Sigmoid colon (tissue), 7 donors: Measurements from ENCODE around the gene PHOX2A. TPM values are rescaled to one million over a fixed set of nuclear protein-coding genes. Genes with fewer than 3 reads are reported as not detected.

ENCODE experiments used
- DNase-seq: peaks from one replicate; pipeline ENCODE4 v3.0.0-alpha.2; 2019
- H3K27ac ChIP-seq, 4 donors: fragments of 200-600 bp; sonication (generic); one replicate each; pipeline ENCODE4 v1.5.1; 2016 to 2019; ENCODE audit warnings: mild to moderate bottlenecking in 1 of 4
- H3K27me3 ChIP-seq, 3 donors: fragments of 200-600 bp; sonication (generic); one replicate each; pipeline ENCODE4 v1.5.1; 2019; ENCODE audit warnings: mild to moderate bottlenecking in 1 of 3
- H3K36me3 ChIP-seq, 4 donors: fragments of 200-600 bp; sonication (generic); one replicate each; pipeline ENCODE4 v1.5.1; 2016 to 2019
- H3K4me1 ChIP-seq, 4 donors: fragments of 200-600 bp; sonication (generic); one replicate each; pipeline ENCODE4 v1.5.1; 2017 to 2019
- H3K4me3 ChIP-seq, 4 donors: fragments of 200-600 bp; sonication (generic); one replicate each; pipeline ENCODE4 v1.5.1; 2017 to 2019; ENCODE audit warnings: mild to moderate bottlenecking in 2 of 4, moderate library complexity in 1 of 4
- H3K9me3 ChIP-seq, 4 donors: fragments of 200-600 bp in 3 of 4; sonication (generic) in 3 of 4; one replicate each; pipeline versions ENCODE4 v1.5.1 to v1.6.1; 2013 to 2019
- CTCF ChIP-seq, 4 experiments: fragments of 450-650 bp in 3 of 4; fragments of 200-600 bp in 1 of 4; IDR thresholded peaks; one replicate each; pipeline ENCODE4 v1.5.1; 2016 to 2019; ENCODE audit warnings: antibody characterized with exemption in 4 of 4, mild to moderate bottlenecking in 3 of 4, moderate library complexity in 2 of 4
- EP300 ChIP-seq, 4 donors: sonication (generic); formaldehyde crosslinking; IDR thresholded peaks; one replicate each; pipeline ENCODE4 v1.6.1; 2017; ENCODE audit warnings: antibody characterized with exemption in 4 of 4
- POLR2A ChIP-seq, 2 donors: fragments of 450-650 bp; IDR thresholded peaks; one replicate each; pipeline ENCODE4 v1.6.1; 2016; ENCODE audit warnings: antibody characterized with exemption in 2 of 2, mild to moderate bottlenecking in 2 of 2, moderate library complexity in 2 of 2
- POLR2AphosphoS5 ChIP-seq, 4 donors: sonication (generic); formaldehyde crosslinking; IDR thresholded peaks; one replicate each; pipeline ENCODE4 v1.6.1; 2017; ENCODE audit warnings: antibody characterized with exemption in 4 of 4
- WGBS, 2 donors: extraction: QIAGEN DNeasy Blood & Tissue Kit; methylation state at CpG; one replicate each; pipeline ENCODE4 v1.1.7; 2013; 5-methylcytosine and 5-hydroxymethylcytosine counted together
- intact Hi-C: fragments of 100-400 bp; cut with DNase I; formaldehyde crosslinking; loops from one replicate; pipeline ENCODE4 v1.15.1; 2023
- polyA plus RNA-seq, 3 donors: library from polyadenylated mRNA; stranded (reverse); fragments of 200-250 nt; gene quantifications; one replicate each; pipeline ENCODE4 v1.2.3, GENCODE V29; 2013
- total RNA-seq, 4 donors: library from RNA; depleted of rRNA; stranded (reverse); fragments of >200 nt; gene quantifications; one replicate each; pipeline ENCODE4 v1.1.0, GENCODE V29; 2016
- donor health status: healthy with polysubstance abuse.
- donor health status: Bipolar disorder and iron deficiency.
- donor health status: healthy.

Gene PHOX2A
- total and polyA plus RNA-seq, 7 donors = 0.41 to 2.9 (median 1.2) TPM; not detected in 3

DNA sequence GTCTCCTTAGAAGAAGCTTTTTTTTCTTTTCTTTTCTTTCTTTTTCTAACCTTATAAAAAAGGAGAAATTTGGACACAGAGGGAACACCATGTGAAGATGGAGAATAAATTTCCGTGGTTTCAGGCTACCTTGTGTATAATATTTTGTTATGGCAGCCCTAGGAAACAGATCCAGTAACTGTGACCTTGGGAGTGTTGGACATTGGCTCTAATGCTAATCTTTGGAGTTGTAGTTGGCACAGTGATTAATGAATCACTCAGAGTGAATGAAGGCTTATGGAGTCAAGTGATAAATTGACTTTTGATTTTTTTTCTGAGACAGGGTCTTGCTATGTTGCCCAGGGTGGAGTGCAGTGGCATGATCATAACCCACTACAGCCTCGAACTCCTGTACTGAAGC lies 15.5 kb upstream of the PHOX2A start:
- no peaks in the 10 kb centered on the region for H3K4me1 ChIP-seq
- TF ChIP-seq POLR2A (IDR thresholded peaks at IDR 0.05) (no peak), EP300 (IDR thresholded peaks at IDR 0.05) (no peak), CTCF (IDR thresholded peaks at IDR 0.05) (no peak), POLR2AphosphoS5 (IDR thresholded peaks at IDR 0.05) (no peak)
- DNase-seq = no peak
- no peaks in the 10 kb centered on the region for H3K9me3 ChIP-seq
- no peak overlapping the region for H3K27ac ChIP-seq
- H3K27me3 ChIP-seq = no peaks in the 10 kb centered on the region
- intact Hi-C loops = no loop called here
- no peaks in the 10 kb centered on the region for H3K36me3 ChIP-seq
- 85 to 87% methylated on average over 2 of the region's 2 CpGs for WGBS, 2 donors
- H3K4me3 ChIP-seq = no peak overlapping the region

DNA sequence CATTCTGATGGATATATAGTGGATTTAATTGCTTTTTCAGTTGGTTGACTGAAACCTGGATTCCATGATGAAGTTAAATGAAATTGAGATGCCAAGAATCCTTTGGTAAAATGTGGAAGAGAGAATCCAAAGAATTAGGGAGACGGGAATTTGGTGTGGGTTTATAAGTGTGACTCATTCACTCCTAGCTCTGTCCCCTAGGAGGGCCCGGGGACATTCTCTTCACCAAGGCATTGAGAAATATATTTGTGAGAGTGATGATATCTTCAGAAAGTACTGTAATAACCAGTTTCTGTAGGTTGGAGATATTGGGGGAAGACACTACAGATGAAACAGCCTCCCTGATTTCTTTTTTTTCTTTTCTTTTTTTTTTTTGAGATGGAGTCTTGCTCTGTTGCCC lies 13.6 kb upstream of the PHOX2A start:
- Histone ChIP-seq H3K9me3 (no peaks in the 10 kb centered on the region), H3K27ac (no peak overlapping the region), H3K4me3 (no peak overlapping the region), H3K36me3 (no peaks in the 10 kb centered on the region), H3K27me3 (peaks cover 0 to 4% (median 0%) of the 10 kb centered on the region in 3 donors), H3K4me1 (no peaks in the 10 kb centered on the region)
- 80 to 90% methylated on average over 2 of the region's 2 CpGs for WGBS, 2 donors
- intact Hi-C loops = no loop called here
- no peak for DNase-seq
- TF ChIP-seq CTCF (IDR thresholded peaks at IDR 0.05) (no peak), POLR2AphosphoS5 (IDR thresholded peaks at IDR 0.05) (no peak), POLR2A (IDR thresholded peaks at IDR 0.05) (no peak), EP300 (IDR thresholded peaks at IDR 0.05) (no peak)

- DNase-seq = no peak
- H3K4me1 ChIP-seq = no peaks in the 10 kb centered on the region
- intact Hi-C loops = no loop called here
- H3K36me3 ChIP-seq = no peaks in the 10 kb centered on the region
- H3K9me3 ChIP-seq = no peaks in the 10 kb centered on the region
- WGBS, 2 donors = 85 to 91% methylated on average over 5 of the region's 5 CpGs
- TF ChIP-seq CTCF (IDR thresholded peaks at IDR 0.05) (no peak), EP300 (IDR thresholded peaks at IDR 0.05) (no peak)
- peaks cover 0 to 17% (median 0%) of the 10 kb centered on the region in 3 donors for H3K27me3 ChIP-seq
- H3K4me3 ChIP-seq = no peak overlapping the region
- no peak overlapping the region for H3K27ac ChIP-seq
Measured at GRCh38 chr11:72254299-72254993, 10.5 kb upstream of the PHOX2A start.

- TF ChIP-seq EP300 (IDR thresholded peaks at IDR 0.05) = no peak
- no peak for TF ChIP-seq CTCF (IDR thresholded peaks at IDR 0.05)
- TF ChIP-seq POLR2A (IDR thresholded peaks at IDR 0.05) = no peak
- TF ChIP-seq POLR2AphosphoS5 (IDR thresholded peaks at IDR 0.05) = no peak
- H3K27me3 ChIP-seq = peaks cover 0 to 17% (median 0%) of the 10 kb centered on the region in 3 donors
- H3K36me3 ChIP-seq = no peaks in the 10 kb centered on the region
- DNase-seq = no peak
- 95 to 96% methylated on average over 3 of the region's 3 CpGs for WGBS, 2 donors
- no peaks in the 10 kb centered on the region for H3K9me3 ChIP-seq
- no peaks in the 10 kb centered on the region for H3K4me1 ChIP-seq
- H3K27ac ChIP-seq = no peak overlapping the region
- intact Hi-C loops = no loop called here
- no peak overlapping the region for H3K4me3 ChIP-seq
Measured at GRCh38 chr11:72253392-72253791, 9.4 kb upstream of the PHOX2A start.

- H3K36me3 ChIP-seq = no peaks in the 10 kb centered on the region
- H3K9me3 ChIP-seq = no peaks in the 10 kb centered on the region
- intact Hi-C loops = no loop called here
- no peak for DNase-seq
- peaks cover 0 to 33% (median 0%) of the 10 kb centered on the region in 3 donors for H3K27me3 ChIP-seq
- no peaks in the 10 kb centered on the region for H3K4me1 ChIP-seq
- 81% methylated on average over 5 of the region's 5 CpGs for WGBS, 2 donors
- H3K4me3 ChIP-seq = no peak overlapping the region
- TF ChIP-seq POLR2A (IDR thresholded peaks at IDR 0.05) (no peak), EP300 (IDR thresholded peaks at IDR 0.05) (no peak), POLR2AphosphoS5 (IDR thresholded peaks at IDR 0.05) (no peak), CTCF (IDR thresholded peaks at IDR 0.05) (no peak)
- H3K27ac ChIP-seq = no peak overlapping the region
Measured at GRCh38 chr11:72251614-72252013, 7.6 kb upstream of the PHOX2A start.
